Subcutaneous adipose tissue (tissue), 4 donors: ENCODE data around the gene ADAMTSL1. TPM values are rescaled to one million over a fixed set of nuclear protein-coding genes. Genes with fewer than 3 reads are reported as not detected.

Source experiments
- total RNA-seq, 4 donors: library from RNA; depleted of rRNA; stranded (reverse); fragments of >200 nt; gene quantifications; one replicate each; pipeline ENCODE4 v1.1.0, GENCODE V29; 2016
- TF ChIP-seq, protein P1 (sequence below): fragments of 450-650 bp; IDR thresholded peaks from one replicate; pipeline ENCODE4 v1.5.1; 2016; ENCODE audit warnings: low read depth, mild to moderate bottlenecking, control low read depth, antibody characterized with exemption, moderate library complexity

Gene ADAMTSL1
- total RNA-seq, 4 donors from 2014 or later, result 0.49 to 16.4 (median 10.5) TPM

DNA sequence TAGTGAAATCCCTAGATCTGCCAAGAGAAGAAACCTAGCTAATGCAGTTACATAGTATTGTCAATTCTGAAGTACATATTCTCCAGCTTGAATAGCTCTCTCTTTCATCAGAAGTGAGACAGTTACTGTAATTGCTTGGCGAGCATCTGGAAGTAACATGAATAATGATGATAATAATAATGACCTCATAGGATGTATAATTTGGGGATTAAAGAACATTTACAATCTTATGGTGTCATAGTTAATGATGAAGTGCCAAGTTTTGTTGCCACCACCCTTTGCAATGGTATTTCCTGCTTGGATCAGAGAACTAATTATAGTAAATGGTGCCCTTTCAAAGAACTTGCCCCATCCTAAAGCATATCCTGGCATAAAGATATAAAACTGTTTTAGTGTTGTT is 201.4 kb downstream of the ADAMTSL1 start:
- TF ChIP-seq, protein P1, sequence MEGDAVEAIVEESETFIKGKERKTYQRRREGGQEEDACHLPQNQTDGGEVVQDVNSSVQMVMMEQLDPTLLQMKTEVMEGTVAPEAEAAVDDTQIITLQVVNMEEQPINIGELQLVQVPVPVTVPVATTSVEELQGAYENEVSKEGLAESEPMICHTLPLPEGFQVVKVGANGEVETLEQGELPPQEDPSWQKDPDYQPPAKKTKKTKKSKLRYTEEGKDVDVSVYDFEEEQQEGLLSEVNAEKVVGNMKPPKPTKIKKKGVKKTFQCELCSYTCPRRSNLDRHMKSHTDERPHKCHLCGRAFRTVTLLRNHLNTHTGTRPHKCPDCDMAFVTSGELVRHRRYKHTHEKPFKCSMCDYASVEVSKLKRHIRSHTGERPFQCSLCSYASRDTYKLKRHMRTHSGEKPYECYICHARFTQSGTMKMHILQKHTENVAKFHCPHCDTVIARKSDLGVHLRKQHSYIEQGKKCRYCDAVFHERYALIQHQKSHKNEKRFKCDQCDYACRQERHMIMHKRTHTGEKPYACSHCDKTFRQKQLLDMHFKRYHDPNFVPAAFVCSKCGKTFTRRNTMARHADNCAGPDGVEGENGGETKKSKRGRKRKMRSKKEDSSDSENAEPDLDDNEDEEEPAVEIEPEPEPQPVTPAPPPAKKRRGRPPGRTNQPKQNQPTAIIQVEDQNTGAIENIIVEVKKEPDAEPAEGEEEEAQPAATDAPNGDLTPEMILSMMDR, result no peak

DNA sequence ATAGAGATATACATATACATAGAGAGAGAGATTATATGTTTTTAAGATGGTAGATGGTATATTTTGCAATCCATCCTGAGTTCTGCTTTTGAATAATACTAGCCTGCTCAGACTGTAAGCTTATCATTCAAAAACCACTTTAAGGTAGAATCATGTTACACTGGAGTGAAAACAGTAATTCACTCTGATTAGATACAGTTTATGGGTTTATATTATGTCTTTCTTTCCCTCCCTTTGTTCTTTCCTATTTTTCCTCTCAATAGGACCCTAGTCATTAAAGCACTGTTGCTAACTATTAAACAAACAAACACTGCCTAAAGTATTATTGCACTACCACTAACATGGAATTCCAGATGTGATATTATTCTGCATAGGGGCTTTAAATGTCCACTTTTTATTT is 202.0 kb downstream of the ADAMTSL1 start:
- TF ChIP-seq, protein P1, result no peak

DNA sequence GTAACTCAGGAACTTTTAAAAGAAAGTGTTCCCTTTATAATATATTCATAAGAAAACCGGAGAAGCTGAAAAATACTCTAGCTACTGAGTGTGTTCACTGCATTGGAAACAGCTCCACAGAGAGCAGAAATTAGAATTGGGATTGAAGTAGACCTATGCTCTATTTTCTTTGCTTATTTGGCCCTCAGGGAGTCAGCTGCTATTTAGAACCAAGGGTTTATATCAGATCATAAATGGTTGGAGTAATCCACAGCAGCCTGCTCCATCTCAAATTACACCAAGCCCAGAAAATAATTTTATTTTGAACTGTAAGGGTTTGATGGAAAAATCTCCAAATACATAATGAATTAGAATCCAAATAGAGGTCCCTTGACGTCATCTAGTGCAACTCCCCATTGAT is 202.6 kb downstream of the ADAMTSL1 start:
- TF ChIP-seq, protein P1, result no peak

DNA sequence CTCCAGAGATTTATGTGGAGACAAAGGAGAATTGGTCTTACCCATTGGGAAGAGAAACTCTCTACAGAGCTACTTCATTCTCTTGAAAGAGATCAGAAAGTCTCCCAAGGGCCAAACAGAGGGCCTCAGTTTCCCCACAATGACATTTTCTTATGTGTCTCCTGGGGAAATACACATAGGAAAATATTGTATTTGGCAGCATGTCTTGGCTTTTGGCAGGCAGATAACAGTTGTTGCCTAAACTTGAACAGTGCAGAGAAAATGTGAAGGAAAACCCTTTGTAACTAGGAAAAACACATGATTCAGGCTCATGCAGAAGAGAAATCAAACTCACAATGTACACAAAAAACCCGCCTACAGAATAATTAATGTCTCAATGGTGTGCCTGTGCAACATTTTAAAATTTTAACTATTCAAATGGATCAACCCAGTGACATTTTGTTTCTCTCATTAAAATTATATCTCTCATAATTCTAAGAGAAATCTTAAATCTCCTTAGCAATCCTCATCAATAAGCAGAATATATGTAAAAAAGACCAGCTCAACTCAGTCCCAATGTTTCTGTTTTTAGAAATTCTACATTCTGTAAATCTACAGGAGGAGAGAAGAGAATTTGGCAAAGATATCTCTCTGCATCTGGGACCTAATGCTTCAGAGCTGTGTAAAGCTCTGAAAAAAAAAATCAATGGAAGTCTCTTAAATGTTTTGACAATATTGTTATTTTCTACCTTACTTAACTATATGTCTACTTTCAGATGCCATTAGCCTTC is 205.1 kb downstream of the ADAMTSL1 start:
- TF ChIP-seq, protein P1, result no peak

DNA sequence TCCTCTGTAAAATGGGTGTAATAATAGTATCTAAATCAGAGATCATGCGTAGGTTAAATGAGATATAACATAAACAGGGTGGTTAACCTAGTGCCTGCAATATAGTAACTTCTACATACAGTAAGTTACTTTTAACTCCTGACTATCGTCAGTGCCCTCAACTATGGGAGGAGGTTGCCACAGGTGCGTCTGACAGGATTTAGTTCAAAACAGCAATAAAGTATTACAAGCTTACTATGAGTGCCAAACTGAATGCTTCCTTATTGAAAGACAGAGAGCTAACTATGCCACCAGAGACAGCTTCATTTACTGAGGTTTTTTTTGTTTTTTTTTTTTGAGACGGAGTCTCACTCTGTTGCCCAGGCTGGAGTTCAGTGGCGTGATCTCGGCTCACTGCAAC is 209.0 kb downstream of the ADAMTSL1 start:
- TF ChIP-seq, protein P1, result no peak

DNA sequence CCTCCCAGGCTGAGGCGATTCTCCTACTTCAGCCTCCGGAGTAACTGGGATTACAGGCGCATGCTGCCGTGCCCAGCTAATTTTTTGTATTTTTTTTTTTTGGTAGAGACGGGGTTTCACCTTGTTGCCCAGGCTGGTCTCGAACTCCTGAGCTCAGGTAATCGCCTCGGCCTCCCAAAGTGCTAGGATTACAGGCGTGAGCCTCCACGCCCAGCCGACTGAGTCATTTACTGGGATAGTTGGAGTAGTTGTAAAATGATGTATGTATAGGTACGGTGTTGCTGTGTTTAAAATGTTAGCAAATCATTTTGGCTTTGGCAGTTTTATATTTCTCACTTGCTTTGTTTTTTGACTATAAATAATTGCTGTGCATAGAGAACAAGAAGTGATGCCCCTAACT is 209.4 kb downstream of the ADAMTSL1 start:
- TF ChIP-seq, protein P1, result no peak

DNA sequence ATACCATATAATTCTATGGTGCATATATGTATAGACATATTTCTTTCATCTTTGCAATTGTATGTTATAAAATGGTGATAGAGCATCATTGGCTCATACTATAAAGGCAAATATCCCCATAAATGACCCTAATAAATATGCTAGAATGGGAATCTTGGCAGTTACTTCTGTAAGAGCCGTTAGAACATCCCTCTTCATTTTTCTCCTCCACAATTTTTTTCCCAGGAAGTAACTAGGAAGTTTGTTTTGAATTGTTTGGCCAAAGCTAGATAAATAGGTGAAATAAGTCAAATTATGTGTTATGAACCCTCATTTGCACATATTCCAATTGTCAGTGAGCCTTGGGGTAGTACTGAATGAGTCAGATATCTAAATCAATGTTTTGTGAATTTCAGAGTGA is 209.9 kb downstream of the ADAMTSL1 start:
- TF ChIP-seq, protein P1, result no peak
